Lower leg skin (tissue), 4 donors: ENCODE measurements around the gene TRPM2. TPM values are rescaled to one million over a fixed set of nuclear protein-coding genes. Genes with fewer than 3 reads are reported as not detected.

Source experiments
- DNase-seq, 2 donors: peaks; one replicate each; pipeline ENCODE4 v3.0.0-alpha.2; 2019; ENCODE audit warnings: low spot score in 2 of 2
- H3K4me3 ChIP-seq: fragments of 200-600 bp; sonication (generic); 2 replicates; pipeline ENCODE4 v1.5.1; 2017; ENCODE audit warnings: mild to moderate bottlenecking, low read depth; ENCODE audit not compliant: poor library complexity, severe bottlenecking
- POLR2A ChIP-seq, 2 donors: fragments of 450-650 bp; IDR thresholded peaks; one replicate each; pipeline ENCODE4 v1.6.1; 2016 to 2017; ENCODE audit warnings: antibody characterized with exemption in 2 of 2, mild to moderate bottlenecking in 1 of 2, moderate library complexity in 1 of 2
- WGBS, 2 donors: methylation state at CpG; one replicate each; pipeline ENCODE4 v1.1.5; 2018; 5-methylcytosine and 5-hydroxymethylcytosine counted together
- intact Hi-C: fragments of 100-400 bp; cut with DNase I; formaldehyde crosslinking; loops from one replicate; pipeline ENCODE4 v1.15.0; 2023; ENCODE audit warnings: low total_unique reads
- total RNA-seq, 4 donors: library from RNA; depleted of rRNA; stranded (reverse); fragments of >200 nt; gene quantifications; one replicate each; pipeline ENCODE4 v1.1.0, GENCODE V29; 2016
- TF ChIP-seq, protein P1 (sequence below), 3 donors: fragments of 450-650 bp; IDR thresholded peaks; one replicate each; pipeline ENCODE4 v1.5.1; 2016; ENCODE audit warnings: antibody characterized with exemption in 3 of 3, mild to moderate bottlenecking in 3 of 3, moderate library complexity in 2 of 3

Gene TRPM2
- total RNA-seq = 1 to 10 TPM; 1.9 to 9.4 (median 2.2) TPM

DNA sequence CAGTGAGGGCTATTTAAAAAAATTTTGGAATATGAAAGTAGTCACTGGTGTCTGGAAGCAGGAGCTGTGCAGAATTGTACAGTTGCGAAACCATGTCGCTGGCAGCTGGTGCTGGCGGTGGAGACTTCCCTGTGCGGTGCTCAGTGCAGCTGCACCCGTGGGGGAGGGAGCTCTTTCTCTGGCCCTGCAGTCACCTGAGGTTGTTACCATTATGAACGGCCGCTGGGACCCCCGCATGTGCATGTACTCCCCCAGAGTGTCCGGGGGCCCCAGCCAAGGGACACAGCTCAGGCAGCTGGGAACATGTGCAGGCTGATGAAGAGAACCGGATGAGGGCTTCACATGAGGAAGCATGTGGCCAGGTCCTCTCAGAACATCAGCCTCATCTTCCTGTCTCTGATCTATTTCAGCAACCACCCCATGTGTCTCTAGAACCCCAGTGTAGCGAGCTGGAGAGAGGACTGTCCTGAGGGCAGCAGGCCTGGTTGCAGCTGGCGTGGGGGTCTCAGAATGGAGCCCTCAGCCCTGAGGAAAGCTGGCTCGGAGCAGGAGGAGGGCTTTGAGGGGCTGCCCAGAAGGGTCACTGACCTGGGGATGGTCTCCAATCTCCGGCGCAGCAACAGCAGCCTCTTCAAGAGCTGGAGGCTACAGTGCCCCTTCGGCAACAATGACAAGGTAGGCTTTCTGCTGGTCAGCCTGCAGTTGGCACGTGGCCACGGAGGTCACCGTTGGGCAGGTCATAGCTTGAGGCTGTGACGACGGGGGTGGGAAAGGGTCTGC lies at the start of gene TRPM2:
Gene TRPM2 (plus strand): TSS at position 431 of the 780 bp plus-strand sequence. CDS start 80 bp downstream, at position 511.
- no peak within 1 kb of the TSS for H3K4me3 ChIP-seq
- 51 to 58% methylated on average over 18 to 21 of the region's 21 CpGs for WGBS, 2 donors
- no peak for DNase-seq
- intact Hi-C loops = no loop called here
- TF ChIP-seq, protein P1, sequence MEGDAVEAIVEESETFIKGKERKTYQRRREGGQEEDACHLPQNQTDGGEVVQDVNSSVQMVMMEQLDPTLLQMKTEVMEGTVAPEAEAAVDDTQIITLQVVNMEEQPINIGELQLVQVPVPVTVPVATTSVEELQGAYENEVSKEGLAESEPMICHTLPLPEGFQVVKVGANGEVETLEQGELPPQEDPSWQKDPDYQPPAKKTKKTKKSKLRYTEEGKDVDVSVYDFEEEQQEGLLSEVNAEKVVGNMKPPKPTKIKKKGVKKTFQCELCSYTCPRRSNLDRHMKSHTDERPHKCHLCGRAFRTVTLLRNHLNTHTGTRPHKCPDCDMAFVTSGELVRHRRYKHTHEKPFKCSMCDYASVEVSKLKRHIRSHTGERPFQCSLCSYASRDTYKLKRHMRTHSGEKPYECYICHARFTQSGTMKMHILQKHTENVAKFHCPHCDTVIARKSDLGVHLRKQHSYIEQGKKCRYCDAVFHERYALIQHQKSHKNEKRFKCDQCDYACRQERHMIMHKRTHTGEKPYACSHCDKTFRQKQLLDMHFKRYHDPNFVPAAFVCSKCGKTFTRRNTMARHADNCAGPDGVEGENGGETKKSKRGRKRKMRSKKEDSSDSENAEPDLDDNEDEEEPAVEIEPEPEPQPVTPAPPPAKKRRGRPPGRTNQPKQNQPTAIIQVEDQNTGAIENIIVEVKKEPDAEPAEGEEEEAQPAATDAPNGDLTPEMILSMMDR (IDR thresholded peaks at IDR 0.05) = no peak
- no peak for TF ChIP-seq POLR2A (IDR thresholded peaks at IDR 0.05)

GRCh38 chr21:44304011-44304616 lies 49.3 kb upstream of the TRPM2 start:
- H3K4me3 ChIP-seq = no peak overlapping the region
- TF ChIP-seq, protein P1 (IDR thresholded peaks at IDR 0.05) = no peak
- no peak for TF ChIP-seq POLR2A (IDR thresholded peaks at IDR 0.05)
- intact Hi-C loops = no loop called here
- WGBS, 2 donors = 43 to 68% methylated on average over 11 to 15 of the region's 16 CpGs
- no peak for DNase-seq

DNA sequence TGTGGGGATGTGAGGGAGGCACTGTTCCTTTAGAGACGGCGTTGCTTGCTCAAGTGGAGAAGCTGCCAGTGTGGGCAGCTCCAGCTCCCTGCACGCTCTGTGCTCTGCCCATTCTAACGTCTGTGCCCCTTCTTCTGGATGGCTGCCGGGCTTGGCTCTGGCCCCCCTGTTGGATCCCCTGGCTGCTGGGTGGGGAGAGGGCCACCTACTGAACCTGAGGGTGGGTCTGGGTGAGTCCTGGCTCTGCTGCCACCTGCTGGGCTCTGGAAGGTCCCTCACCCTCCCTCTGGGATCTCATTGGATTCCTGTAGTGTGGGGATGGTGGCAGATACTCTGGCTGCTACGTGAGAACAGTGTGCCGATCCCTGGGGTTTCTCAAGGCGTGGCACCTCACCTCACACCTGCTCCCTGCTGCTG lies 48.5 kb upstream of the TRPM2 start:
- DNase-seq = no peak
- 52 to 55% methylated on average over 6 to 8 of the region's 8 CpGs for WGBS, 2 donors
- intact Hi-C loops = no loop called here
- TF ChIP-seq POLR2A (IDR thresholded peaks at IDR 0.05) = no peak
- TF ChIP-seq, protein P1 (IDR thresholded peaks at IDR 0.05) = no peak
- H3K4me3 ChIP-seq = no peak overlapping the region

- DNase-seq = no peak
- 65 to 75% methylated on average over 5 to 9 of the region's 9 CpGs for WGBS, 2 donors
- intact Hi-C loops = no loop called here
- TF ChIP-seq POLR2A (IDR thresholded peaks at IDR 0.05) = no peak
- TF ChIP-seq, protein P1 (IDR thresholded peaks at IDR 0.05) = no peak
- H3K4me3 ChIP-seq = no peak overlapping the region
Observed at GRCh38 chr21:44305691-44306090, 47.7 kb upstream of the TRPM2 start.

DNA sequence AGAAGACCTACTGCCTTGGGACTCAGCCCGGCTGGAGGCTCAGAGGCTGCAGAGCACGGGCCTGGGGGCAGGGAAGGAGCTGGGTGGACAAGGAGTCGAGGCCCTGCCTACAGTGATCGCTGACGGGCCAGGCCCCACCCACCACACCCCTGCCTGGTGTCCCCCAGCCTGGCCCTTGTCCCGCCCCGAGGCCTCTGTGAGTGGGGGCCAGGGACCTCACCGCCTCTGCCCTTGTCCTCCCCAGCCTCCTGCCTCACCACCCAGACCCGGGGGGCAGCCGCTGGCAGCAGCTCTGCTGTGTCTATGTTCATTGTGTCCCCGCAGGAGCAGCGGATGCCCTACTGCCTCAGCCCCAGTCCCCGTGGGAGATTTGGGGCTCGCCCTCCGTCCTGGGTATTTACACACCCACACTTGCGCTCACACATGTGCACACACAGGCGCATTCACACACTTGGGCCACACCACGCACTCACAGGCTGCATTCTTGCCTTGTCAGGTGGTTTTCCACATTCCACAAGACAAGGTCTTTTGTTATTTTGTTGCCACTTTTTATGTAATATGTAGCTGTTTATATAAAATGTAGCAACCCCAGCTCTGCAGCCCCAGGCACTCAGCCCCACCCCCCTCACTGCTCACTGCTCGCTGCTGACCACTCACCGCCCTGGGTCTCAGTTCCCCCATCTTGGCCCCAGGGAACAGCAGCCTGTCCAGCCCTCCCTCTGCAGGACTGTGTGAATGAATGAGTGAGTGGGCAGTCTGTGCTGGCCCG lies 46.3 kb upstream of the TRPM2 start:
- TF ChIP-seq POLR2A (IDR thresholded peaks at IDR 0.05) = no peak
- TF ChIP-seq, protein P1 (IDR thresholded peaks at IDR 0.05) = no peak
- DNase-seq = no peak

More for the DNA sequence above, 46.3 kb upstream of the TRPM2 start:
- intact Hi-C loops = no loop called here
- WGBS, 2 donors = 81 to 82% methylated on average over 18 to 21 of the region's 21 CpGs
- no peak overlapping the region for H3K4me3 ChIP-seq
